Activated T-helper 9 cell treated with anti-CD3 and anti-CD28 coated beads, Interleukin-2, amount 50 U/mL, for 16 hours (primary cell): ENCODE data around the gene SIAH1.
A peak's percentile ranks its signal among the peaks of the same experiment; 100 is the strongest.
"Not testable (repeated sequence)": the region's sequence is repeated elsewhere in the genome, so short reads cannot be mapped to it uniquely, and the experiment has no call there.

Source experiments
- DNase-seq: peaks from one replicate; pipeline ENCODE4 v3.0.0-alpha.2; 2020; ENCODE audit warnings: low read depth

SIAH1 gene

DNA sequence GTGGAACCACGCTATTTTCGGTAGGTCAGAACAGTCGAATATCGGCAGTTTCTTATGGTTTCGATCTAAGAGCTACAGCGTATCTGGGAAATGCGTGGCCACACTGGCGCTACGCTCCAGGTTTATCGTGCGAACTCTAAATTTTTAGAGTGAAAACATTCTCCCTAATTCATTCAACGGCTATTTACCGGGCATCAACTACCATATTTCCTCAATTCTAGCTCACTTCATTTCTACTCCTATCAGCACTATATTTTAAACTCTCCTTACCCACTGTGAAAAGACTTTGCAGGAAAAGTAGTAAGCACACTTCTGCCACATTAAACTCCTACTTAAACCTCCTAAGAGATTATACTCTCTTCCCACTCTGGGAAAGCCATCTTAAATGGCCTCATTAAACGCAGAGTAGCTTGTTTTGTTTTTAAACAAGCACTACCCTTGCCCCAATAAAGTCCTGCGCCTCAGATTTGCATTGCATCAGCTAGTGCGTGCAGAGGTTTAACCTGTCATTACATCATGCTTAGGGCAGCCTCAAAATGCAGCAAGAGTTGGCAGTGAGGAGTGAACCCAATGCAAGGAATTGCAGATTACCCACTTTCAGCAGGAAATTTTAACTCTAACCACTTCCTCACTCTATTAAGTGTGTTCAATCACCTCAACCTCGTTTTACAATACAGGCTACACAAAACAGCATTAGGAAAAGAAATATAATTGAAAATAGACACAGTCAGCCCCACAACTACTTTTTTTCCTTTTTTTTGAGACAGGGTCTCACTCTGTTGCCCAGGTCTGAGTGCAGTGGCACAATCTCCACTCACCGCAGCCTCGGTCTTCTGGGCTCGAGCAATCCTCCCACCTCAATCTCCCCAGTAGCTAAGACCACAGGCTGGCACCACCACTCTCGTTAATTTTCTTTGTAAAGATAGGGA is 18.8 kb downstream of the SIAH1 start:
- peak; percentile 34 for DNase-seq

DNA sequence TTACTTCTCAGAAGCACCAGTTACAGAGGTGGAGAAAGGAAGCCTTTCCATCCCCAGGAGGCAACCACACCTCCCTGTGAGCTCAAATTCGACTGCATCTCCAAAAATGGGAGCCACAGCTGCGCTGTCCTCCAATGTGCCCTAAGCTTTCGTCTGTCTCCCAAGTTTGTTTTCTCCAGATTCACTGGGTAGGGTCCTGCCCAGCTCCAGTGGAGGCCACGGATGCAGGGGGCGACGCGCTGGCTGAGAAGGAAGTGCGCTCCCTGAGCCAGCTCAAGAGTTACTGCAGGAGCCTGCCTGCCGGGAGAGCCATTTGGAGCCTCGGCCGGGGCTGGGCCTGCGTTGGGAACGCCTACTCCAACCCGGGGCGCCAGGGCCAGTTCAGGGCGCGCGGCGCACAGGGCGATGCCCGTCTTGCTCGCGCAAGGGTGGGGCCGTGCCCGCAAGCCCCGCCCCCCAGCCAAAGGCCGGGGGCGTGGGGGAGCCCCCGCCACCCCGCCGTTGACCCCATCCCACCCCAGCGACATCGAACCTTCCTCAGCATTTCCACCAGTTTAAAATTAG is 19.5 kb downstream of the SIAH1 start:
- DNase-seq, result peak; percentile 75

- no peak for DNase-seq
These were observed 20.1 kb downstream of the SIAH1 start for GRCh38 chr16:48365025-48365600.

DNA sequence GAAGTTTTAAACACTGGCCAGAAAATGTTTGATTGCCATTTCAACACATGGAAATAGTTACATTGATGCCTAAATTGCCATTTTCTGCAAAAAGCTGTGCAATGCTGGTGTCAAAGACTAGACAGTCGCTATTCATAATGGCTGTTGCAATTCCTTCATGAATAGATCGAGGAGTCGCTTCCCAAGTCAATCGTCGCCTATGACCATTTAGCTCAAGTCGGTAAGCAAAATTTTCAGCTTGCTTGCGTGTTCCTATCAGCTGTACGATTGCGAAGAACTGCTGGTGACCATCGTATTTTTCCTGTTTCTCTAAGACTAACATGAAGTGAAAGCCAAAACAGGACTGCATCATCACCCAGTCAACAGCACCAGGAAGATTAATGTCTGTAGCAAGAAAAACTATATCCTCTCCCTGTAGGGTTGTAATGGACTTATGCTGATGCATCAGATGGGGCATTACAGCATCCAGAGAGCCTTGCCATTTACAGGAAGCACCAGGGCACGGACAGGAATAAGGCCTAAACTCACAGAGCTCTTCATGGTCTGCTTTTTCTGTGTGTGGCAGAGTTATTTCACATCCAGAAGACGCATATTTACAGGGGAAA is 23.6 kb downstream of the SIAH1 start:
- no peak for DNase-seq

DNA sequence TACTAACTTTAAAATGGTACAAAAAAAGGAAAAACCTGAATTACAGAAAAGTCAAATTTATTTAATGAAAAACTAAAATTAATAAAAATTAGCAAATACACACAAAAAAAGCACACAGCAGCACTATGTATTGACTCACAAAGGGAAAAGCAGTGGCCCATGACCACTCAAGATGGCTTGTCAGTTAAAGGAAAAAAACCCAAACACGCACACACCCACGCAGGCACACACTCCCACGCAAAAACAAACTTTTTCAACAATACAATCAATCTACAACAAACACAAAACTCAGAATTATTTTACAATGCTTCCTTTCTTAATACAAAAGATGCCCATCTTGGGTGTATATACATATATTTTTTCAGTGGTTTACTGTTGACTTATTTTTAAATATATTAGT is 24.2 kb downstream of the SIAH1 start:
- DNase-seq, result no peak

- no peak for DNase-seq
These were observed 25.2 kb downstream of the SIAH1 start for GRCh38 chr16:48359983-48360382.

GRCh38 chr16:48358419-48358818 is 26.8 kb downstream of the SIAH1 start:
- no peak for DNase-seq

DNA sequence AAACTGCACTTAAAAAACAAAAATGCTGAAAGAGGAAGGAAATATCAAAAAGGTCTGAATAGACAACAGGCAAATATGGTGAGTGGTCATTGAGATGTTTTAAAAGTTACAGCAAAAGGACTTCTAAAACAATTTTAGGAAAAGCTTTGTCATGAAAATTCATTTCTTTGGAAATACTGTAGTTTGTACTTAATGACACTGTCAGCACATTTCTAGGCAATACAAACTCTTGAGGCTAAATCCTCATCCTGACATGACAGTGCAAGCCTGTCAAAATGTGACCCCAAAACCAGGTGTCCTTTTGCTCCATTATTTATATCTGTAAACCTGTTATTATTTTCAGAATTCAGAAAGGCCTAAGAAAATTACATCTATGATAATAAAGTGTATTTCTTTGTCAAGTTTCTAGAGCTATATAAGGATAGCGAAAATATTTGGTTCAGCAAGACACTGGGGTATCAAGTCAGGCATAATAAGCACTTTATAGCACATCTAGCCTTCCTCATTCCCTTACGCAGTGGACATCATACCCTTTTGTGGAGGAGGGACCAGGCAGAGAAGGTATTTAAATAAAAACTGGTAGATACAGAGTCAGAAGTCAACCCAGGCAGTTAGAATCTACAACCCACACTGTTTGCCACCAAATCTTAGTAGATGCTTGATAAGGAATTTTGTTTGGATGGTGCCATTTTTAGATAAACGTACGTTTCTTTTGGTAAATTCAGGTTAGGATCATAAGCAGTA is 28.4 kb downstream of the SIAH1 start:
- no peak for DNase-seq

DNA sequence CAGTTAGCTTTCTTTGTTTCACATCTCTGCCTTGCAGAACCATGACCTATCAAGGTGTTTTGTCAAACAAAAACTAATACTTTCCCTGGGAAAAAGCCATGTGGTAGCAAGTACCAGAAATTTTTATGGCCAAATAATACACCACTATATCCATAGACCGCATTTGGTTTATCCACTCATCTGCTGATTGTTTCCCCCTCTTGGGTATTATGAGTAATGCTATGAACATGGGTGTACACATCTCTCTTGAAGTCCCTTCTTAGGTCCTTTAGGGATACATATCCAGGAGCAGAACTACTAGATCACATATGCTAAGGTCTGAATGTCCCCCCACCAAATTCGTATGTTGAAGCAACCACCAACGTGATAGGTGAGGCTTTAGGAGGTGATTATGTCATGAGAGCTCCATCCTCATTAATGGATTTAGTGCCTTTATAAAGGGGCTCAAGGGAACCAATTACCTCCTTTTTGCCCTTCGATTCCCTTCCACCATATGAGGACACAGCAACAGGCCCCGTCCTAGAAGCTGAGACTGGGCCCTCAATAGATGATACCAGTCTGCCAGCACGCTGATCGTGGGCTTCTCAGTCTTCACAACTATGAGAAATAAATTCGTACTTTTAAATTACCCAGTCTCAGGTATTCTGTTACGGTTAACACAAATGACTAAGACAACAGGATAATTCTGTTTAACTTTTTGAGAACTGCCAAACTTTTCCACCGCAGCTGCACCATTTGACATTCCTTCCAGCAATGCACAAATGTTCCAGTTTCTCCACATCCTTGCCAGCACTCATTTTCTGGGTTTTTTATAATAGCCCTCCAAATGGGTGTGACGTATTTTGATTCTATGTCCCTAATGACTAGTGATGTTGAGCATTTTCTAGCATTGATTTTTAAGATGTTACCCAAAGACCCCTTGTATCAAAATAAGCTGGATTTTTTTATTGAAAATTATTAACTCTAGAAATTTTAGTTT is 30.0 kb downstream of the SIAH1 start:
- DNase-seq, result no peak

DNA sequence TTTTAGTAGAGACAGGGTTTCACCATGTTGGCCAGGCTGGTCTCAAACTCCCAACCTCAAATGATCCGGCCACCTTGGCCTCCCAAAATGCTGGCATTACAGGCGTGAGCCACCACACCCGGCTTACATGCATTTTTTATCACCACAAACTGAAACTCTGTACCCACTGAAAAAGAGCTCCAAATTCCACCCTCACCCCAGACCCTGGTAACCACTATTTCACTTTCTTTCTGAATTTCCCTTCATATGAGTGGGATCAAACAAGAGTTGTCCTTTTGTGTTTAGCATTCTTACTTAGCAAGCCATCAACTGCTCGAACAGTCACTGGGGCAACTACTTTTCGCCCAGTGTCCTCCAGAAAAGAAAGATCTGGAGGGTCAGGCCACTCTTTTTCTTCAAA is 30.8 kb downstream of the SIAH1 start:
- not testable (repeated sequence) for DNase-seq

DNA sequence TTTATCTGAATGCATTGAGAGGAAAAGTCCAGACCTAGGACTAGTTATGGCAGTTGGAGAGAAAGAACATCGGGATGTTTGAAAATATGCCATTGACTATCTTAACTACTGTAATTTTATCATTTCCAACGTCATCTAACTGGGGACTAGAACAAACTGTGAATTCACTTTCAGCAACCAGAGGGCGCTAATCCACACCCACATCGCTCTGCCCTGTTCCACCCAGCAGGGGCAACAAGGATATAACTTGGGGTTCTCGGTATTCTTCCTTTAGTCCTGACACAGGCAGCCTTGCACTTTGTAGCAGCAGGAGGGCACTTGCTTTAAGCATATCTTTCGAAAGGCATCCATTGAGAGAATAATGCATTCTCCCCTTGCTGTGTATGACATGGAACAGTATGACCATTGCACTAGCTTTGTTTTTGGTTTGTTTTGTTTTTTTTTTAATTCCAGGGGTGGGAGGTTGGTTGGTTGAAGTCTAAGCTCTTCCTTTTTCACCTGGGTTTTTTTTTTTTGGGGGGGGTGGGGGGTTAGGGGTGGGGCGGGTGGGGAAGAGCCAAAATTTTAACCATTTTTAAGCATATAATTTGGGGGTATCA is 31.5 kb downstream of the SIAH1 start:
- peak; percentile 43 for DNase-seq

DNA sequence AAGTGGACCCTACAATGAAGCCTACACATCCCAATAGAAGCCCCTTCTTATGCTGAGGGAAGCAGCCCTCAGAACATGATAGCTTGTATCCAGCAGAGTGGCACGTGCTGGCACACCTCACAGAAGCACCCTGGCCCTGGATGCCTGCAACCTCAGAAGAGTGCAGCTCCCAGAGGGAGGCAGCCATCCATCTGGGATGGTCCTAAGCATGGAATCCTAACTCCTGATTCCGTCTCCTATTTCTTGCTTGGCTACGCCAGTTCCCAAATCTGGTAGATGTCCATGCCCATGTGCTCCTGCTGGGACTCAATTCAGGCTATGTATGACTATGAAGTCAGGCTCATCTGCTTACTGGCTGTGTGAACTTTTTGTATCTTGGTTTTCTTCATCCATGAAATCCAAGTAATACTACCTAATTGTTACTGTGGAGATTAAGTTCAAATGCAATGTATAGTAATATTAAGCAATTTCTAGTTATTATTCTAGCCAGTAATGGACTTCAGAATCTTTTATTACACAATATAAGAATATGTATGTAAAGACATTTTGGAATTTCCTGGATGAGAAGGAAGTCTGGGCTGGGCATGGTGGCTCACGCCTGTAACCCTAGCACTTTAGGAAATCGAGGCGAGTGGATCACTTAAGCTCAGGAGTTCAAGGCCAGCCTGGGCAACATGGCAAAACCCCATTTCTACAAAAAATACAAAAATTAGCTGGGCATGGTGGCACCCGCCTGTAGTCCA is 32.4 kb downstream of the SIAH1 start:
- DNase-seq, result no peak

GRCh38 chr16:48350736-48351135 is 34.5 kb downstream of the SIAH1 start:
- no peak for DNase-seq

DNA sequence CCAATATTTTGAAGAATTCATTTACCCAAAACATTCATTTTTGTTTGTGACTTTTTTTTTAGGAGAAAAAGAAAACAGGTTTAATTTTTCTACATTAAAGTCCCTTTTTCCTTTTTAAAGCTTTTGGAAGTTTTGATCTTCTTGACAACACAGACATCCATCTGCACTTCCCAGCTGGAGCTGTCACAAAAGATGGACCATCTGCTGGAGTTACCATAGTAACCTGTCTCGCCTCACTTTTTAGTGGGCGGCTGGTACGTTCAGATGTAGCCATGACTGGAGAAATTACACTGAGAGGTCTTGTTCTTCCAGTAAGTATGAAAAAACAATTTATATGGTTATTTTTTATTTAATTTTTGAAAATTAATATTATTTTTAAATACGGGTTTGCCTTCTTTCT is 37.2 kb downstream of the SIAH1 start:
- no peak for DNase-seq

DNA sequence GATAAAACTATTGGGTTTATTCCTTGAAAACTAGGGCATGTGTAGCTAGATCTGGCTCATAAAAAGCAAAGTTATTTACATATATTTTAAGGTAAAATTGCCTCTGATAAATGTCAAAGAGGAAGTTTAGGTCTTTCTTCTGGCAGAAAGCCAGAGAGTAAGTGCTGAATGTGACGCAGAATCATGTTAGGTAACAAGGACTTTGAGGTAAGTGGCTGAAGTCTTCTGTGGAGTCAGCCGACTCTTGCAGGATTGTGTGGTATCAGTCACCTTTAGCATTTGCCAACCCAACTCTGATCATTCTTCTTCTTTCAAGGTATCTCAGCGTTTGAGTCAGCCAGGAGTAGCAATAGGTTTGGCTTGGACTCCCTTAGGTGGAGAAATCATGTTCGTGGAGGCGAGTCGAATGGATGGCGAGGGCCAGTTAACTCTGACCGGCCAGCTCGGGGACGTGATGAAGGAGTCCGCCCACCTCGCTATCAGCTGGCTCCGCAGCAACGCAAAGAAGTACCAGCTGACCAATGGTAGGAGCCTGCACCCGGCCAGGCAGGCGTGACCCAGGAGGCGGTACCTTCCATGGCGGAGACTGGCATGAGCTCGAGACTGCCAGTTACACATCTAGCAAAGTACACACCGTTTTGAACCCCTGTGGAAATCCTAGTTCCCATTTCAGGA is 37.9 kb downstream of the SIAH1 start:
- DNase-seq, result no peak

DNA sequence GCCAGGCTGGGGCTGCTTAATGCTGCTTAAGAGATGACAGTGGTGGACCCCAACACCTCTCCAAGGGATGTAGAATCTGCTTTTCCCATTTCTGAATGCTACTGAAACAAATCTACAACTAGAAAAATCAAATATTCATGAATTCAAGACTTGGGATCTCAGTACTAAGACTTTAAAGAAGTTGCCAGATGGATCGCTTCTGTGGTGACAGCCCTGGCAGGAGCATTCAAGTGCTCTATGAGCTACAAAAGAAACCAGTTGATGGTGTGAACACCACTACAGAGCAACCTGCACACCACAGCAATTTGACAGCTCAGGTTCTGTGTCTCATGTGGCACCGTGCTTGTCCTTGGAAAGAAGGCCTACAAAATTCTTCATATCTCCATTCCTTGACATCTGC is 42.6 kb downstream of the SIAH1 start:
- no peak for DNase-seq

DNA sequence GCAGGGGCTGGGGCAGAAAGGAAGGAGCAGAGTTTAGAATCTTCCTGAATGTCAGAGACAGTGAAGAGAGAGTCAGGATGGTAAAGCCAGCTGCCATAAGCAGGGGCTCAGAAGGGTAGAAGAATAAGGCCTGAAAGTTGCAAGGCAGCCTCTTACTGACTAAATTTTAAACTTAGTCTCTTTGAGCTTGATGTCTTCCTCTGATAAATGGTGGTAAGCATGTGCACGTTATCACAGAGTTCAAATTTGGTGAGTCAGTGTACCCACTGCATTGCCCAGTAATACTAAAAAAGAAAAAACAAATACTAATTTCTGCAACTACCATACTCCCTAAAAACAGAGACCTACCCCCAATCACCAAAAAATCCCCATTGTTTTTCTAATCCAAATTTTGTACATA is 45.2 kb downstream of the SIAH1 start:
- DNase-seq, result no peak

- no peak for DNase-seq
These were observed 49.3 kb downstream of the SIAH1 start for GRCh38 chr16:48335961-48336360.

DNA sequence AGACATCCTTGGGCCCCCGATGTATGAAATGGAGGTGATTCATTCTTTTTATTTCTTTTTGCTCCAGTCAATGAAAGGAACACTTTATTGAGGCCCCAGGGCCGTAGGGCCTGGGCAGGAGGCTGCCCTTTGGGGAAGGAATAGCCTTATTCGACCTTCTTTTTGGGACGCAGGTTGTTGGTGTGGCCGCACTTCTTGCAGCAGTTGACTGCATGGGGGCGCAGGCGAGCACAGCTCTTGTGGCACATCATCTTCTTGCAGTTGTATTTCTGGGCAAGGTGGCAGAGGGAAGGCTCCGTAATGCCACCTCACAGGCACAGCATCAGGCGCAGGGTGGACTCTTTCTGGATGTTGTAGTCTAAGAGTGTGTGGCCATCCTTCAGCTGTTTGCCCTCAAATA is 50.9 kb downstream of the SIAH1 start:
- no peak for DNase-seq
